GM23338 (cell line): ENCODE data around the gene METTL21C. TPM values are rescaled to one million over a fixed set of nuclear protein-coding genes. Genes with fewer than 3 reads are reported as not detected.

ENCODE experiments used
- ETS1 ChIP-seq: IDR thresholded peaks from 2 replicates; pipeline ENCODE4 v1.6.1; 2016; ENCODE audit warnings: antibody characterized with exemption
- polyA plus RNA-seq: library from polyadenylated mRNA; unstranded; fragments of >200 nt; fragmentation: Nextera tagmentation; extraction: Ambion mirVana; gene quantifications from 2 replicates; pipeline ENCODE4 v1.2.1, GENCODE V29; 2016
- total RNA-seq: library from RNA; depleted of rRNA; stranded (reverse); fragments of >200 nt; shearing (Covaris generic); gene quantifications from 2 replicates; pipeline ENCODE4 v1.2.3, GENCODE V29; 2014; rRNA removed

METTL21C gene
- total and polyA plus RNA-seq, 2 experiments from 2014 or later: not detected

GRCh38 chr13:102638741-102639140 lies 56.1 kb downstream of the METTL21C start (continued):
- TF ChIP-seq ETS1: no peak

Other genes starting within 250 kb of the METTL21C start
- 91.9 and 111 TPM in 2 replicates for gene TPP2, start 98.1 kb downstream of the METTL21C start, total RNA-seq
- 47.2 and 56.6 TPM in 2 replicates for gene TPP2, start 98.1 kb downstream of the METTL21C start, polyA plus RNA-seq
- 6.3 and 10.5 TPM in 2 replicates for gene TEX30, start 78.7 kb upstream of the METTL21C start, total RNA-seq
- 28.2 and 30.3 TPM in 2 replicates for gene TEX30, start 78.7 kb upstream of the METTL21C start, polyA plus RNA-seq
- 17.5 and 24.7 TPM in 2 replicates for gene POGLUT2, start 103.9 kb upstream of the METTL21C start, total RNA-seq
- 14.6 and 16.3 TPM in 2 replicates for gene POGLUT2, start 103.9 kb upstream of the METTL21C start, polyA plus RNA-seq
- 4.2 and 4.3 TPM in 2 replicates for gene BIVM, start 104.1 kb upstream of the METTL21C start, total RNA-seq
- gene BIVM, start 104.1 kb upstream of the METTL21C start, polyA plus RNA-seq: 2.3 and 3.2 TPM in 2 replicates
- 25.4 and 33.0 TPM in 2 replicates for gene ERCC5, start 151.0 kb upstream of the METTL21C start, total RNA-seq
- 21.9 and 26.2 TPM in 2 replicates for gene ERCC5, start 151.0 kb upstream of the METTL21C start, polyA plus RNA-seq